ENCODE data around the gene CRB3. TPM values are rescaled to one million over a fixed set of nuclear protein-coding genes. Genes with fewer than 3 reads are reported as not detected.
A peak's percentile ranks its signal among the peaks of the same experiment; 100 is the strongest.

Gene CRB3
- total and polyA plus RNA-seq, 9 of the 15 experiments (the other 6 are each of a cell fraction or from before 2014, with no cell fraction given): 0.49 TPM; not detected in 8

GRCh38 chr19:6460099-6460884 lies 3.8 kb upstream of the CRB3 start (continued):
- TF ChIP-seq MYC (IDR thresholded peaks at IDR 0.05; ENCODE audit: low read depth, low read length) (no peak), MYC (CRISPR knock-in tag; IDR thresholded peaks at IDR 0.05; ENCODE audit: borderline replicate concordance, low read depth) (0 out of 2 replicates have a peak, but pooled peaks have one; percentile 23), ZNF561 (CRISPR knock-in tag; conservative IDR thresholded peaks at IDR 0.05) (no peak), XRCC5 (IDR thresholded peaks at IDR 0.05; ENCODE audit: low read depth, low read length) (peak; percentile 97), IFI16 (CRISPR knock-in tag; IDR thresholded peaks at IDR 0.05) (no peak), IRF9 (tag; IDR thresholded peaks at IDR 0.05) (no peak), ZNF75A (CRISPR knock-in tag; IDR thresholded peaks at IDR 0.05) (no peak), ZNF695 (CRISPR knock-in tag; IDR thresholded peaks at IDR 0.05) (no peak), TFE3 (CRISPR knock-in tag; IDR thresholded peaks at IDR 0.05) (no peak), ELF4 (CRISPR knock-in tag; IDR thresholded peaks at IDR 0.05) (no peak), FOSL1 (tag; conservative IDR thresholded peaks at IDR 0.05) (peak; percentile 49; the same call in 1 of the 2 replicates), GABPB1 (CRISPR knock-in tag; IDR thresholded peaks at IDR 0.05) (peak; percentile 70), ARID2 (IDR thresholded peaks at IDR 0.05) (no peak), ETS2 (tag; IDR thresholded peaks at IDR 0.05; ENCODE audit: borderline replicate concordance, poor library complexity, severe bottlenecking) (no peak), TRIM24 (IDR thresholded peaks at IDR 0.05) (0 out of 4 replicates have a peak, but pooled peaks of 1 of the 2 experiments have one; percentile 9), SMAD3 (CRISPR knock-in tag; conservative IDR thresholded peaks at IDR 0.05) (no peak), ZFP1 (CRISPR knock-in tag; IDR thresholded peaks at IDR 0.05) (no peak)
- TF ChIP-seq, protein P1, sequence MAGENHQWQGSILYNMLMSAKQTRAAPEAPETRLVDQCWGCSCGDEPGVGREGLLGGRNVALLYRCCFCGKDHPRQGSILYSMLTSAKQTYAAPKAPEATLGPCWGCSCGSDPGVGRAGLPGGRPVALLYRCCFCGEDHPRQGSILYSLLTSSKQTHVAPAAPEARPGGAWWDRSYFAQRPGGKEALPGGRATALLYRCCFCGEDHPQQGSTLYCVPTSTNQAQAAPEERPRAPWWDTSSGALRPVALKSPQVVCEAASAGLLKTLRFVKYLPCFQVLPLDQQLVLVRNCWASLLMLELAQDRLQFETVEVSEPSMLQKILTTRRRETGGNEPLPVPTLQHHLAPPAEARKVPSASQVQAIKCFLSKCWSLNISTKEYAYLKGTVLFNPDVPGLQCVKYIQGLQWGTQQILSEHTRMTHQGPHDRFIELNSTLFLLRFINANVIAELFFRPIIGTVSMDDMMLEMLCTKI (IDR thresholded peaks at IDR 0.05; ENCODE audit: partially characterized antibody): no peak
- TF ChIP-seq, protein P2, sequence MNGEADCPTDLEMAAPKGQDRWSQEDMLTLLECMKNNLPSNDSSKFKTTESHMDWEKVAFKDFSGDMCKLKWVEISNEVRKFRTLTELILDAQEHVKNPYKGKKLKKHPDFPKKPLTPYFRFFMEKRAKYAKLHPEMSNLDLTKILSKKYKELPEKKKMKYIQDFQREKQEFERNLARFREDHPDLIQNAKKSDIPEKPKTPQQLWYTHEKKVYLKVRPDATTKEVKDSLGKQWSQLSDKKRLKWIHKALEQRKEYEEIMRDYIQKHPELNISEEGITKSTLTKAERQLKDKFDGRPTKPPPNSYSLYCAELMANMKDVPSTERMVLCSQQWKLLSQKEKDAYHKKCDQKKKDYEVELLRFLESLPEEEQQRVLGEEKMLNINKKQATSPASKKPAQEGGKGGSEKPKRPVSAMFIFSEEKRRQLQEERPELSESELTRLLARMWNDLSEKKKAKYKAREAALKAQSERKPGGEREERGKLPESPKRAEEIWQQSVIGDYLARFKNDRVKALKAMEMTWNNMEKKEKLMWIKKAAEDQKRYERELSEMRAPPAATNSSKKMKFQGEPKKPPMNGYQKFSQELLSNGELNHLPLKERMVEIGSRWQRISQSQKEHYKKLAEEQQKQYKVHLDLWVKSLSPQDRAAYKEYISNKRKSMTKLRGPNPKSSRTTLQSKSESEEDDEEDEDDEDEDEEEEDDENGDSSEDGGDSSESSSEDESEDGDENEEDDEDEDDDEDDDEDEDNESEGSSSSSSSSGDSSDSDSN (IDR thresholded peaks at IDR 0.05; ENCODE audit: borderline replicate concordance in 1 of 2, low read depth in 2 of 2, low read length in 2 of 2): peak; percentile 23 to 62; a peak in 2 of 4 replicates
- TF ChIP-seq, protein P3, sequence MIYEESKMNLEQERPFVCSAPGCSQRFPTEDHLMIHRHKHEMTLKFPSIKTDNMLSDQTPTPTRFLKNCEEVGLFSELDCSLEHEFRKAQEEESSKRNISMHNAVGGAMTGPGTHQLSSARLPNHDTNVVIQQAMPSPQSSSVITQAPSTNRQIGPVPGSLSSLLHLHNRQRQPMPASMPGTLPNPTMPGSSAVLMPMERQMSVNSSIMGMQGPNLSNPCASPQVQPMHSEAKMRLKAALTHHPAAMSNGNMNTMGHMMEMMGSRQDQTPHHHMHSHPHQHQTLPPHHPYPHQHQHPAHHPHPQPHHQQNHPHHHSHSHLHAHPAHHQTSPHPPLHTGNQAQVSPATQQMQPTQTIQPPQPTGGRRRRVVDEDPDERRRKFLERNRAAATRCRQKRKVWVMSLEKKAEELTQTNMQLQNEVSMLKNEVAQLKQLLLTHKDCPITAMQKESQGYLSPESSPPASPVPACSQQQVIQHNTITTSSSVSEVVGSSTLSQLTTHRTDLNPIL (CRISPR knock-in tag; IDR thresholded peaks at IDR 0.05): no peak

All from K562 (cell line).